ENCODE data around the gene PGLYRP2.

DNA sequence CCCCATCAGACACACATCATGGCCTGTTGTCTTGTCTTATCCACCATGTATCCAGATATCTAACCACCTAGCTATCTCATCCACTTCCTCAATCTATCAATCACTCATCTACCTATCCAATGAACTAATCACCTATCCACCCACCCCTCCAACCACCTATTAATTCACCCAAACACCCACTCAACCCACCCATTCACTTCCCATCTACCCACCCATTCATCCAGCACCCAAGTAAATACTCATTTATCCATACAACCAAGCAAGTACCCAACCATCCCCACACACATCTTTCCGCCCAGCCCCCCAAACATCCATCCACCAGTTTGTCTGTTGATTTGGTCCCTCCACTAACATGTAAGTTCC is 28.8 kb downstream of the PGLYRP2 start:
- no peak for TF ChIP-seq EZH2phosphoT487 (IDR thresholded peaks at IDR 0.05; ENCODE audit: insufficient read depth, low read depth)
- no peak for TF ChIP-seq EZH2 (IDR thresholded peaks at IDR 0.05; ENCODE audit: insufficient read depth, poor library complexity, severe bottlenecking)
